Measurements from ENCODE around the gene PAK5. TPM values are rescaled to one million over a fixed set of nuclear protein-coding genes. Genes with fewer than 3 reads are reported as not detected.

PAK5 gene
- total RNA-seq, 1 experiment from 2014 or later: not detected

DNA sequence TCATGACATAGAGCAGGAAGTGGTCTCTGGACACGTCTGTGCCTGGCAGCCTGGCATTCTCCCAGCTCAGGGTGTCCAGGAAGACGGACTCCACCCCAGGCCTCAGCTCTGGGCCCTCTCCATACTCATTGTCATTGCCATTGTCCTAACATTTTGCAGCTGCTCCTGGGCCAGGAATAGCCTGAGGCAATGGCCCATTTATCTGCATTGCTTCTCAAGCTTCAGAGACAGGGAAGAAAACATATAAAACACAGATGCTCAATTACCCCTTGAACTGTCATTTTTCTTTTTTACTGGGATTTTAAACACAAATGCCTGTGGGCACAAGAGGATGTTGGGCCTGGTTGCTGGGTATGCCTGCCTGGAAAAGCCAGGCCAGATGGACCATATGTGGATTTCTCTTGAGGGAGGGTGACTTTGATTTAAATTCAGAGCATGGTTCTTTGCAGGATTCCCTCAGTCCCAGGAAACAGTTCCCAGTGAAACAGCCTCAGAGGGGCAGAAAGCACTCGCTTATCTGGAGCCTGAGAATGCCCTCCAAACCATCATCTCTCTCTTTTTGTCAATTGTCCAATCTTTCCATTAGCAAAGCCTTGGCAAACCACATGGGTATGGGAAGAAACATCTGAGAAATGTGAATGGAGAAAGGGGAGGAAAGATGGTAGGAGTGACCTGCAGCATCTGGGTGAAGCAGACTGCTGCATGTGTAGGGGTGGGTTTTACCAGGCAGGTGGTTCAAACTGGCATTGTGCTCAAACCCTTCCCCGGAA is 306.6 kb downstream of the PAK5 start:
- in situ Hi-C loops (cut with HindIII; ENCODE audit: low pct_unique_long_range_greater_than_20kb, low sequenced_read_pairs): no loop called here
- no TSS peak for BruUV-seq (replicated peaks)
- TF ChIP-seq, protein P1, sequence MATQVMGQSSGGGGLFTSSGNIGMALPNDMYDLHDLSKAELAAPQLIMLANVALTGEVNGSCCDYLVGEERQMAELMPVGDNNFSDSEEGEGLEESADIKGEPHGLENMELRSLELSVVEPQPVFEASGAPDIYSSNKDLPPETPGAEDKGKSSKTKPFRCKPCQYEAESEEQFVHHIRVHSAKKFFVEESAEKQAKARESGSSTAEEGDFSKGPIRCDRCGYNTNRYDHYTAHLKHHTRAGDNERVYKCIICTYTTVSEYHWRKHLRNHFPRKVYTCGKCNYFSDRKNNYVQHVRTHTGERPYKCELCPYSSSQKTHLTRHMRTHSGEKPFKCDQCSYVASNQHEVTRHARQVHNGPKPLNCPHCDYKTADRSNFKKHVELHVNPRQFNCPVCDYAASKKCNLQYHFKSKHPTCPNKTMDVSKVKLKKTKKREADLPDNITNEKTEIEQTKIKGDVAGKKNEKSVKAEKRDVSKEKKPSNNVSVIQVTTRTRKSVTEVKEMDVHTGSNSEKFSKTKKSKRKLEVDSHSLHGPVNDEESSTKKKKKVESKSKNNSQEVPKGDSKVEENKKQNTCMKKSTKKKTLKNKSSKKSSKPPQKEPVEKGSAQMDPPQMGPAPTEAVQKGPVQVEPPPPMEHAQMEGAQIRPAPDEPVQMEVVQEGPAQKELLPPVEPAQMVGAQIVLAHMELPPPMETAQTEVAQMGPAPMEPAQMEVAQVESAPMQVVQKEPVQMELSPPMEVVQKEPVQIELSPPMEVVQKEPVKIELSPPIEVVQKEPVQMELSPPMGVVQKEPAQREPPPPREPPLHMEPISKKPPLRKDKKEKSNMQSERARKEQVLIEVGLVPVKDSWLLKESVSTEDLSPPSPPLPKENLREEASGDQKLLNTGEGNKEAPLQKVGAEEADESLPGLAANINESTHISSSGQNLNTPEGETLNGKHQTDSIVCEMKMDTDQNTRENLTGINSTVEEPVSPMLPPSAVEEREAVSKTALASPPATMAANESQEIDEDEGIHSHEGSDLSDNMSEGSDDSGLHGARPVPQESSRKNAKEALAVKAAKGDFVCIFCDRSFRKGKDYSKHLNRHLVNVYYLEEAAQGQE (IDR thresholded peaks at IDR 0.05; ENCODE audit: insufficient read depth in 1 of 2, low read depth in 2 of 2, low read length in 1 of 2): no peak
- no peak for TF ChIP-seq SIN3A (IDR thresholded peaks at IDR 0.05; ENCODE audit: borderline replicate concordance, insufficient read depth, low read depth, low read length)
- no peak for TF ChIP-seq POLR2AphosphoS5 (IDR thresholded peaks at IDR 0.05; ENCODE audit: low read depth, low read length)
- TF ChIP-seq, protein P2, sequence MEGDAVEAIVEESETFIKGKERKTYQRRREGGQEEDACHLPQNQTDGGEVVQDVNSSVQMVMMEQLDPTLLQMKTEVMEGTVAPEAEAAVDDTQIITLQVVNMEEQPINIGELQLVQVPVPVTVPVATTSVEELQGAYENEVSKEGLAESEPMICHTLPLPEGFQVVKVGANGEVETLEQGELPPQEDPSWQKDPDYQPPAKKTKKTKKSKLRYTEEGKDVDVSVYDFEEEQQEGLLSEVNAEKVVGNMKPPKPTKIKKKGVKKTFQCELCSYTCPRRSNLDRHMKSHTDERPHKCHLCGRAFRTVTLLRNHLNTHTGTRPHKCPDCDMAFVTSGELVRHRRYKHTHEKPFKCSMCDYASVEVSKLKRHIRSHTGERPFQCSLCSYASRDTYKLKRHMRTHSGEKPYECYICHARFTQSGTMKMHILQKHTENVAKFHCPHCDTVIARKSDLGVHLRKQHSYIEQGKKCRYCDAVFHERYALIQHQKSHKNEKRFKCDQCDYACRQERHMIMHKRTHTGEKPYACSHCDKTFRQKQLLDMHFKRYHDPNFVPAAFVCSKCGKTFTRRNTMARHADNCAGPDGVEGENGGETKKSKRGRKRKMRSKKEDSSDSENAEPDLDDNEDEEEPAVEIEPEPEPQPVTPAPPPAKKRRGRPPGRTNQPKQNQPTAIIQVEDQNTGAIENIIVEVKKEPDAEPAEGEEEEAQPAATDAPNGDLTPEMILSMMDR (IDR thresholded peaks at IDR 0.05): no peak
- TF ChIP-seq TCF7L2 (IDR thresholded peaks at IDR 0.05; ENCODE audit: low read depth, low read length): no peak
- Histone ChIP-seq H3K9me3 (ENCODE audit: control insufficient read depth, insufficient read depth, low read depth, low read length) (no peaks in the 10 kb centered on the region), H3K4me3 (ENCODE audit: low read depth in 2 of 2, low read length in 2 of 2) (no peak overlapping the region), H3K27me3 (ENCODE audit: control insufficient read depth, insufficient read depth, low read length) (no peaks in the 10 kb centered on the region), H3K4me1 (ENCODE audit: control insufficient read depth, insufficient read depth, low read length) (no peaks in the 10 kb centered on the region), H3K27ac (ENCODE audit: low read length) (no peak overlapping the region), H3K36me3 (ENCODE audit: control insufficient read depth, insufficient read depth, low read length) (no peaks in the 10 kb centered on the region)
- POLR2A ChIA-PET: no interaction called here
- intact Hi-C loops (cut with micrococcal nuclease; ENCODE audit: unreplicated experiment): no loop called here
- CTCF ChIA-PET: no interaction called here
- DNase-seq (ENCODE audit: low read depth, low spot score) (no peak), ATAC-seq (no peak)

DNA sequence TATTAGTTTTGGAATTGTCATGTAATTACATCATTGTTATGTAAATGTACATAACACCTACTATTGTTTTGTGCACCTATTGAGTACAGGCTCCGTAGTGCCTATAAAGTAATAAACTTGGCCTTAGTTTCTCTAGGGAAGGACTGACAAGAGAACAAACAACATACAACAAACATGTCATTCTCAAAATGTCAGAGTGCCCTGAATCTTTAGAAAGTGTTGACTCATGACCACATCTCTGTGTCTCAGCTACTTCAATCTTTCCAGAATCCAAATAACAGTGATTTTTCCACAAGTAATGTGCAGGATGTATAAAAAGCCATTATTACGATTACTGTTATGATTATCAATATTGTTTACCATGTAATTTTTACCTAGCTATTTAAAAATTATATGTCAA is 307.3 kb downstream of the PAK5 start:
- no peaks in the 10 kb centered on the region for H3K9me3 ChIP-seq (ENCODE audit: control insufficient read depth, insufficient read depth, low read depth, low read length)
- H3K27me3 ChIP-seq (ENCODE audit: control insufficient read depth, insufficient read depth, low read length): no peaks in the 10 kb centered on the region
- no peak for DNase-seq (ENCODE audit: low read depth, low spot score)
- H3K4me1 ChIP-seq (ENCODE audit: control insufficient read depth, insufficient read depth, low read length): no peaks in the 10 kb centered on the region
- no peak for ATAC-seq
- no peak for TF ChIP-seq POLR2AphosphoS5 (IDR thresholded peaks at IDR 0.05; ENCODE audit: low read depth, low read length)
- no peak for TF ChIP-seq SIN3A (IDR thresholded peaks at IDR 0.05; ENCODE audit: borderline replicate concordance, insufficient read depth, low read depth, low read length)
- TF ChIP-seq, protein P2 (IDR thresholded peaks at IDR 0.05): no peak
- TF ChIP-seq, protein P1 (IDR thresholded peaks at IDR 0.05; ENCODE audit: insufficient read depth in 1 of 2, low read depth in 2 of 2, low read length in 1 of 2): no peak
- no peak for TF ChIP-seq TCF7L2 (IDR thresholded peaks at IDR 0.05; ENCODE audit: low read depth, low read length)
- no peaks in the 10 kb centered on the region for H3K36me3 ChIP-seq (ENCODE audit: control insufficient read depth, insufficient read depth, low read length)
- H3K27ac ChIP-seq (ENCODE audit: low read length): no peak overlapping the region
- in situ Hi-C loops (cut with HindIII; ENCODE audit: low pct_unique_long_range_greater_than_20kb, low sequenced_read_pairs) (no loop called here), intact Hi-C loops (cut with micrococcal nuclease; ENCODE audit: unreplicated experiment) (no loop called here)
- POLR2A ChIA-PET: no interaction called here
- CTCF ChIA-PET: no interaction called here
- no TSS peak for BruUV-seq (replicated peaks)
- H3K4me3 ChIP-seq (ENCODE audit: low read depth in 2 of 2, low read length in 2 of 2): no peak overlapping the region

Data from Panc1 (cell line).